ENCODE data around the gene KCNJ12.

Gene KCNJ12

DNA sequence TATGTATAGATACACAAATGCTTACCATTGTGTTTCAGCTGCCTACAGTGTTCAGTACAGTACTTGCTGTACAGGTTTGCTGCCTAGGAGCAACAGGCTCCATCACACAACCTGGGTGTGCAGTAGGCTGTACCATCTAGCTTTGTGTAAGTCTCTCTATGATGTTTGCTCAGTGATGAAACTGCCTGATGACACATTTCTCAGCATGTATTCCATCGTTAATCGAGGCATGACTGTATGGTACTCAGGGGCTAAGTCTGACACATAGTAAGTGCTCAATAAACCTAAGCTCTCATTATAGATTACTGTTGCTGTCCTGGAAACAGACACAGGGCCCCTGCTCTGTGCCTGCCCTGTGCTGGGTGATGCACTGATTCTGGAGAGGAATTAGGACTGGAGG is 18.1 kb downstream of the KCNJ12 start (continued):
- TF ChIP-seq REST (tag by site-specific recombination; IDR thresholded peaks at IDR 0.05) (no peak), ZNF621 (tag by site-specific recombination; IDR thresholded peaks at IDR 0.05) (no peak), ZNF624 (tag by site-specific recombination; IDR thresholded peaks at IDR 0.05) (no peak), HIC1 (tag by site-specific recombination; IDR thresholded peaks at IDR 0.05) (no peak), ZNF776 (tag by site-specific recombination; IDR thresholded peaks at IDR 0.05; ENCODE audit: borderline replicate concordance) (no peak), ZEB2 (tag by site-specific recombination; IDR thresholded peaks at IDR 0.05) (no peak), ZNF24 (tag by site-specific recombination; IDR thresholded peaks at IDR 0.05) (0 out of 2 replicates have a peak, but pooled peaks have one; percentile 26), ZNF394 (tag by site-specific recombination; IDR thresholded peaks at IDR 0.05; ENCODE audit: borderline replicate concordance) (no peak), PRDM4 (tag by site-specific recombination; IDR thresholded peaks at IDR 0.05) (peak; percentile 38; the same call in 1 of the 2 replicates), ZNF169 (tag by site-specific recombination; IDR thresholded peaks at IDR 0.05) (no peak), ZBTB6 (tag by site-specific recombination; IDR thresholded peaks at IDR 0.05) (0 out of 2 replicates have a peak, but pooled peaks have one; percentile 38), MEIS1 (CRISPR knock-in tag; IDR thresholded peaks at IDR 0.05; ENCODE audit: borderline replicate concordance) (no peak), ZNF223 (tag by site-specific recombination; IDR thresholded peaks at IDR 0.05) (no peak), ZBTB8A (tag by site-specific recombination; IDR thresholded peaks at IDR 0.05) (no peak), ZNF324 (tag by site-specific recombination; IDR thresholded peaks at IDR 0.05) (no peak), YY1 (tag by site-specific recombination; IDR thresholded peaks at IDR 0.05) (no peak), ZFP37 (tag by site-specific recombination; IDR thresholded peaks at IDR 0.05) (no peak), ZBTB20 (tag by site-specific recombination; IDR thresholded peaks at IDR 0.05) (no peak), ZBTB7A (tag by site-specific recombination; IDR thresholded peaks at IDR 0.05; ENCODE audit: low read depth) (no peak), ZBTB17 (tag by site-specific recombination; IDR thresholded peaks at IDR 0.05) (0 out of 2 replicates have a peak, but pooled peaks have one; percentile 12), ZNF660 (tag by site-specific recombination; IDR thresholded peaks at IDR 0.05) (peak; percentile 56; the same call in 1 of the 2 replicates), ELK4 (IDR thresholded peaks at IDR 0.05; ENCODE audit: borderline replicate concordance, low read depth, low read length) (no peak), ZNF112 (tag by site-specific recombination; IDR thresholded peaks at IDR 0.05) (no peak), ZNF843 (tag by site-specific recombination; IDR thresholded peaks at IDR 0.05) (no peak), OVOL3 (tag by site-specific recombination; IDR thresholded peaks at IDR 0.05) (no peak), ZBTB21 (tag by site-specific recombination; IDR thresholded peaks at IDR 0.05) (peak; percentile 58; the same call in 1 of the 2 replicates), OSR2 (tag by site-specific recombination; IDR thresholded peaks at IDR 0.05) (no peak)
- TF ChIP-seq, protein P1, sequence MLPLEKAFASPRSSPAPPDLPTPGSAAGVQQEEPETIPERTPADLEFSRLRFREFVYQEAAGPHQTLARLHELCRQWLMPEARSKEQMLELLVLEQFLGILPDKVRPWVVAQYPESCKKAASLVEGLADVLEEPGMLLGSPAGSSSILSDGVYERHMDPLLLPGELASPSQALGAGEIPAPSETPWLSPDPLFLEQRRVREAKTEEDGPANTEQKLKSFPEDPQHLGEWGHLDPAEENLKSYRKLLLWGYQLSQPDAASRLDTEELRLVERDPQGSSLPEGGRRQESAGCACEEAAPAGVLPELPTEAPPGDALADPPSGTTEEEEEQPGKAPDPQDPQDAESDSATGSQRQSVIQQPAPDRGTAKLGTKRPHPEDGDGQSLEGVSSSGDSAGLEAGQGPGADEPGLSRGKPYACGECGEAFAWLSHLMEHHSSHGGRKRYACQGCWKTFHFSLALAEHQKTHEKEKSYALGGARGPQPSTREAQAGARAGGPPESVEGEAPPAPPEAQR (tag by site-specific recombination; IDR thresholded peaks at IDR 0.05), result no peak
